ENCODE results near the gene UBA3. TPM values are rescaled to one million over a fixed set of nuclear protein-coding genes. Genes with fewer than 3 reads are reported as not detected.

UBA3 gene
- total and polyA plus RNA-seq, 10 of the 15 experiments (the other 5 are each of a cell fraction or from before 2014, with no cell fraction given), result 72.9 to 131 (median 102) TPM

DNA sequence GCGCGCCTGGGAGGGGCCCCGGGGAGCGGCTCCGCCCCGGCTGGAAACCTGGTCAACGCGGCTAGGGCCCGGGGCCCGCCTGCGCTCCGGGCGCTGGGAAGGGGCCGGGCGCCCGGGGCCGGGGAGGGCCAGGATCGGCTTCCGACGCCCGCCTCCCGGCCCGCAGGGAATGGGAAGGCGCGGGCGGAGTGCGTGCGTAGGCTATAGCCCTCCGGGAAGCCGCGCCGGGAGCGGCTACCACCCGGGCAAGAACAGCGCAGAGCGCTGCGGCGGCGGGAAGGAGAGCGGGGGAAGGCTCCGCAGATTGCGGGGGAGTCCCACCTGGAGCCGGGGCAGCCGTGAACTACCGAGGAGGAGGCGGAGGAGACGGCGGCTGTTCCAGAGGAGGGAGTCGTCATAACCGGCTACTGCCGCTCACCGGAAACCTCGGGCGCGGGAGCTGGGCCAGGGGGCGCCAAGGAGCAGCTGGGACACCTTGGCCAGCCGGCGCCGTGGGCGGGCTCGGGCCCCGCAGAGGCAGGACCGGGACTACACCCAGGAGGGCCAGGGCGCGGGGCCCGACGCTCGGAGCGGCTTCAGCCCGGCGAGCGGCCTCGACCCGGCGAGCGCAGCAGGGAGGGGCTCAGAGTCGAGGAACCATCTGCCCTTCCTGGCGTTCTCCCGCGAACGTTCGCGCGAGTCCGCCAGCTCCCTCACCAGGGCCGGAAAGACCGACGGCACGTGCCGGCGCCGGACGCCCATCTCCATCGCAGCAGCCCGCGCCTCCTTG, 66.7 kb downstream of the UBA3 start, which contains the start of gene EOGT:
Gene EOGT, minus strand, starts transcription at position 432 of the 769 bp plus-strand sequence. CDS start 3,838 bp downstream, outside the sequence.
- SMC1A ChIA-PET (ENCODE audit: uncharacterized antibody, unreplicated experiment), result interaction anchor here (1.0 to 1.2 kb wide), 2 partner anchors 38 to 80 kb away, joined by 3 read pairs; partner anchors contain the start of gene TMF1
- Histone ChIP-seq H4K20me1 (ENCODE audit: control insufficient read depth, insufficient read depth) (no peaks in the 10 kb centered on the region), H3K27me3 (replicated peaks in 1 of 2; ENCODE audit: control insufficient read depth in 2 of 2, insufficient read depth in 2 of 2, low read length in 1 of 2) (no peaks in the 10 kb centered on the region), H3K27ac (ENCODE audit: control insufficient read depth, insufficient read depth) (peak within 1 kb of the TSS; percentile 64), H3K79me2 (ENCODE audit: control insufficient read depth, insufficient read depth, low read length) (no peaks in the 10 kb centered on the region), H3K9ac (ENCODE audit: control insufficient read depth, insufficient read depth, low read length) (peak within 1 kb of the TSS; percentile 80), H3K9me3 (replicated peaks; ENCODE audit: control insufficient read depth, insufficient read depth, low read length) (no peaks in the 10 kb centered on the region), H3K4me3 (peak within 1 kb of the TSS; percentile 87), H3K4me2 (ENCODE audit: control insufficient read depth, insufficient read depth) (peak within 1 kb of the TSS; percentile 97), H3K36me3 (ENCODE audit: control insufficient read depth in 2 of 2, insufficient read depth in 2 of 2, low read length in 1 of 2) (no peaks in the 10 kb centered on the region; a peak in 2 of 4 replicates), H2AFZ (ENCODE audit: control insufficient read depth, low read depth, low read length) (peak within 1 kb of the TSS; percentile 91), H3K4me1 (ENCODE audit: control insufficient read depth, insufficient read depth, low read length) (peaks cover 7% of the 10 kb centered on the region; the same call in 1 of the 2 replicates)
- BruUV-seq (replicated peaks), result no TSS peak
- CTCF ChIA-PET, result interaction anchor here (0.7 to 2.4 kb wide), 13 partner anchors 13 to 108 kb away, joined by 3 to 6 read pairs (median 4); partner anchors contain the start of gene ARL6IP5
- POLR2A ChIA-PET, result interaction anchor here (0.6 to 1.2 kb wide), 2 partner anchors 38 to 165 kb away, joined by 3 to 5 read pairs; partner anchors contain the start of gene TMF1
- WGBS (ENCODE audit: insufficient coverage, insufficient replicate concordance, low lambda C conversion rate, missing lambda C conversion rate), result 1% methylated on average over 81 of the region's 96 CpGs
- no peak for FAIRE-seq
- DNase-seq (ENCODE audit: low read depth, low spot score), result peak; percentile 15
- RAD21 ChIA-PET (ENCODE audit: unreplicated experiment), result interaction anchor here (0.8 to 1.6 kb wide), 3 partner anchors 68 to 78 kb away, joined by 4 read pairs; partner anchors contain the start of gene ARL6IP5
- intact Hi-C loops (cut with micrococcal nuclease; ENCODE audit: unreplicated experiment) (loop anchor here (5.0 to 10.0 kb wide), 2 partner anchors 74 to 291 kb away; no protein-coding TSS in a partner anchor), in situ Hi-C loops (cut with MboI) (no loop called here)
- ATAC-seq, result peak; percentile 86
- TF ChIP-seq EGR1 (IDR thresholded peaks at IDR 0.05; ENCODE audit: borderline replicate concordance in 1 of 2, low read depth in 2 of 2, low read length in 2 of 2) (peak in 1 of 2 experiments; percentile 80; a peak in 2 of 3 replicates), HDAC6 (IDR thresholded peaks at IDR 0.05; ENCODE audit: unreplicated experiment) (no peak), ZNF24 (IDR thresholded peaks at IDR 0.05) (peak; percentile 23; the same call in 1 of the 2 replicates), ESRRA (IDR thresholded peaks at IDR 0.05; ENCODE audit: low read length) (no peak), BHLHE40 (IDR thresholded peaks at IDR 0.05; ENCODE audit: borderline replicate concordance in 1 of 2, low read depth in 2 of 2, low read length in 1 of 2) (peak; percentile 98 to 99), POLR2AphosphoS2 (IDR thresholded peaks at IDR 0.05; ENCODE audit: low read depth, low read length) (no peak; the same call in 1 of the 2 replicates), IKZF1 (conservative IDR thresholded peaks at IDR 0.05) (peak; percentile 93), TCF7 (IDR thresholded peaks at IDR 0.05; ENCODE audit: borderline replicate concordance) (no peak), RB1 (IDR thresholded peaks at IDR 0.05; ENCODE audit: borderline replicate concordance) (0 out of 2 replicates have a peak, but pooled peaks have one; percentile 54), ZNF217 (IDR thresholded peaks at IDR 0.05) (peak; percentile 71; the same call in 1 of the 2 replicates), TCF3 (IDR thresholded peaks at IDR 0.05; ENCODE audit: borderline replicate concordance, insufficient read depth, low read depth, low read length) (peak; percentile 81), POLR2AphosphoS5 (IDR thresholded peaks at IDR 0.05; ENCODE audit: low read length) (peak; percentile 73), RUNX3 (IDR thresholded peaks at IDR 0.05; ENCODE audit: low read length) (peak; percentile 36; the same call in 1 of the 2 replicates), NR2F1 (conservative IDR thresholded peaks at IDR 0.05) (peak; percentile 49; the same call in 1 of the 2 replicates), NR2C2 (IDR thresholded peaks at IDR 0.05; ENCODE audit: borderline replicate concordance, control insufficient read depth, insufficient read length, low read depth) (no peak)
- TF ChIP-seq, protein P1, sequence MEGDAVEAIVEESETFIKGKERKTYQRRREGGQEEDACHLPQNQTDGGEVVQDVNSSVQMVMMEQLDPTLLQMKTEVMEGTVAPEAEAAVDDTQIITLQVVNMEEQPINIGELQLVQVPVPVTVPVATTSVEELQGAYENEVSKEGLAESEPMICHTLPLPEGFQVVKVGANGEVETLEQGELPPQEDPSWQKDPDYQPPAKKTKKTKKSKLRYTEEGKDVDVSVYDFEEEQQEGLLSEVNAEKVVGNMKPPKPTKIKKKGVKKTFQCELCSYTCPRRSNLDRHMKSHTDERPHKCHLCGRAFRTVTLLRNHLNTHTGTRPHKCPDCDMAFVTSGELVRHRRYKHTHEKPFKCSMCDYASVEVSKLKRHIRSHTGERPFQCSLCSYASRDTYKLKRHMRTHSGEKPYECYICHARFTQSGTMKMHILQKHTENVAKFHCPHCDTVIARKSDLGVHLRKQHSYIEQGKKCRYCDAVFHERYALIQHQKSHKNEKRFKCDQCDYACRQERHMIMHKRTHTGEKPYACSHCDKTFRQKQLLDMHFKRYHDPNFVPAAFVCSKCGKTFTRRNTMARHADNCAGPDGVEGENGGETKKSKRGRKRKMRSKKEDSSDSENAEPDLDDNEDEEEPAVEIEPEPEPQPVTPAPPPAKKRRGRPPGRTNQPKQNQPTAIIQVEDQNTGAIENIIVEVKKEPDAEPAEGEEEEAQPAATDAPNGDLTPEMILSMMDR (IDR thresholded peaks at IDR 0.05 in 2 of 3, conservative IDR thresholded peaks at IDR 0.05 in 1 of 3; ENCODE audit: control insufficient read depth in 2 of 3, extremely low read depth in 1 of 3, insufficient read depth in 1 of 3, low read depth in 3 of 3, low read length in 3 of 3), result peak; percentile 43 to 80 (median 71)
- TF ChIP-seq, protein P2, sequence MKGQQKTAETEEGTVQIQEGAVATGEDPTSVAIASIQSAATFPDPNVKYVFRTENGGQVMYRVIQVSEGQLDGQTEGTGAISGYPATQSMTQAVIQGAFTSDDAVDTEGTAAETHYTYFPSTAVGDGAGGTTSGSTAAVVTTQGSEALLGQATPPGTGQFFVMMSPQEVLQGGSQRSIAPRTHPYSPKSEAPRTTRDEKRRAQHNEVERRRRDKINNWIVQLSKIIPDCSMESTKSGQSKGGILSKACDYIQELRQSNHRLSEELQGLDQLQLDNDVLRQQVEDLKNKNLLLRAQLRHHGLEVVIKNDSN (IDR thresholded peaks at IDR 0.05; ENCODE audit: borderline replicate concordance, extremely low read length, insufficient read depth, low read depth, low read length), result peak; percentile 65
- TF ChIP-seq, protein P3, sequence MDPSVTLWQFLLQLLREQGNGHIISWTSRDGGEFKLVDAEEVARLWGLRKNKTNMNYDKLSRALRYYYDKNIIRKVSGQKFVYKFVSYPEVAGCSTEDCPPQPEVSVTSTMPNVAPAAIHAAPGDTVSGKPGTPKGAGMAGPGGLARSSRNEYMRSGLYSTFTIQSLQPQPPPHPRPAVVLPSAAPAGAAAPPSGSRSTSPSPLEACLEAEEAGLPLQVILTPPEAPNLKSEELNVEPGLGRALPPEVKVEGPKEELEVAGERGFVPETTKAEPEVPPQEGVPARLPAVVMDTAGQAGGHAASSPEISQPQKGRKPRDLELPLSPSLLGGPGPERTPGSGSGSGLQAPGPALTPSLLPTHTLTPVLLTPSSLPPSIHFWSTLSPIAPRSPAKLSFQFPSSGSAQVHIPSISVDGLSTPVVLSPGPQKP (IDR thresholded peaks at IDR 0.05; ENCODE audit: low read depth, low read length), result peak; percentile 60; the same call in 1 of the 2 replicates
